Natural killer cell (primary cell): ENCODE results near the gene CCDC54. TPM values are rescaled to one million over a fixed set of nuclear protein-coding genes. Genes with fewer than 3 reads are reported as not detected.
"Not testable (repeated sequence)": the region's sequence is repeated elsewhere in the genome, so short reads cannot be mapped to it uniquely, and the experiment has no call there.

ENCODE experiments used
- ATAC-seq, 3 donors: fragments of 150-1000 bp in 2 of 3; fragments of 200-7000 bp in 1 of 3; cut with Tn5 transposase; 1 replicate in 1 of 3; 2 replicates in 2 of 3; pipeline ENCODE4 v1.10.0; 2021; ENCODE audit warnings: mild to moderate bottlenecking in 2 of 3, moderate library complexity in 2 of 3
- DNase-seq, 2 donors: peaks; one replicate each; pipeline versions ENCODE4 v3.0.0 to v3.0.0-alpha.2; 2013 to 2021; ENCODE audit warnings: mixed read lengths in 1 of 2
- H3K27ac ChIP-seq: one replicate; pipeline ENCODE4 v1.5.1; 2013; ENCODE audit warnings: mild to moderate bottlenecking, low read length
- H3K27me3 ChIP-seq: one replicate; pipeline ENCODE4 v1.6.1; 2013; ENCODE audit warnings: low read length; ENCODE audit not compliant: control insufficient read depth, insufficient read depth
- H3K36me3 ChIP-seq: one replicate; pipeline ENCODE4 v1.6.1; 2013; ENCODE audit warnings: low read length; ENCODE audit not compliant: control insufficient read depth, insufficient read depth
- H3K4me1 ChIP-seq: one replicate; pipeline ENCODE4 v1.6.1; 2013; ENCODE audit warnings: low read length; ENCODE audit not compliant: control insufficient read depth, insufficient read depth
- H3K4me3 ChIP-seq: one replicate; pipeline ENCODE4 v1.5.1; 2013; ENCODE audit warnings: low read length
- H3K9me3 ChIP-seq: one replicate; pipeline ENCODE4 v1.6.1; 2013; ENCODE audit warnings: low read length; ENCODE audit not compliant: control insufficient read depth, insufficient read depth
- H3K27ac Mint-ChIP-seq, 2 donors: one replicate each; pipeline ENCODE4 v1.8.0; 2022; ENCODE audit warnings: mild to moderate bottlenecking in 2 of 2, mixed read lengths in 2 of 2, moderate library complexity in 1 of 2
- H3K27me3 Mint-ChIP-seq, 2 donors: one replicate each; pipeline ENCODE4 v1.8.0; 2022; ENCODE audit warnings: low read depth in 2 of 2, mixed read lengths in 2 of 2
- H3K36me3 Mint-ChIP-seq: one replicate; pipeline ENCODE4 v1.8.0; 2022; ENCODE audit warnings: mixed read lengths
- H3K4me1 Mint-ChIP-seq, 2 donors: one replicate each; pipeline ENCODE4 v1.8.0; 2022; ENCODE audit warnings: mixed read lengths in 2 of 2
- H3K4me3 Mint-ChIP-seq: one replicate; pipeline ENCODE4 v1.8.0; 2022; ENCODE audit warnings: mild to moderate bottlenecking, moderate library complexity, mixed read lengths
- H3K9me3 Mint-ChIP-seq, 2 donors: one replicate each; pipeline ENCODE4 v1.8.0; 2022; ENCODE audit warnings: mixed read lengths in 2 of 2
- CTCF ChIP-seq: fragments of 200-600 bp; IDR thresholded peaks from one replicate; pipeline ENCODE4 v1.8.0; 2022; ENCODE audit warnings: antibody characterized with exemption
- WGBS: methylation state at CpG from one replicate; pipeline ENCODE4 v1.1.7; 2013; ENCODE audit warnings: missing lambda C conversion rate; ENCODE audit not compliant: insufficient coverage; 5-methylcytosine and 5-hydroxymethylcytosine counted together
- intact Hi-C: fragments of 100-400 bp; cut with micrococcal nuclease; formaldehyde crosslinking; loops from one replicate; pipeline ENCODE4 v1.14.2; 2022
- total RNA-seq, 4 donors: library from RNA; stranded (reverse); fragments of 120-200 nt in 1 of 4; gene quantifications; one replicate each; pipeline versions ENCODE4 v1.2.3 to v1.2.4, GENCODE V29; 2013 to 2022

The CCDC54 gene
- total RNA-seq: not detected
- not detected for total RNA-seq (2013)

GRCh38 chr3:107377151-107377550, at the start of gene CCDC54:
Gene CCDC54, plus strand, starts transcription at chr3:107377439. Its CDS starts 149 bp downstream, at chr3:107377588.
- Histone ChIP-seq H3K27ac (no peak within 1 kb of the TSS), H3K4me1 (no peaks in the 10 kb centered on the region), H3K9me3 (no peaks in the 10 kb centered on the region), H3K27me3 (no peaks in the 10 kb centered on the region), H3K36me3 (no peaks in the 10 kb centered on the region), H3K4me3 (no peak within 1 kb of the TSS)
- ATAC-seq: no peak
- no peaks in the 10 kb centered on the region for H3K9me3 Mint-ChIP-seq
- H3K27ac Mint-ChIP-seq: no peak within 1 kb of the TSS
- intact Hi-C loops: no loop called here
- H3K4me1 Mint-ChIP-seq: no peaks in the 10 kb centered on the region
- DNase-seq: no peak
- H3K4me3 Mint-ChIP-seq: no peak within 1 kb of the TSS
- TF ChIP-seq CTCF: no peak
- peaks cover 4 to 12% of the 10 kb centered on the region in 2 donors for H3K27me3 Mint-ChIP-seq
- no peaks in the 10 kb centered on the region for H3K36me3 Mint-ChIP-seq

DNA sequence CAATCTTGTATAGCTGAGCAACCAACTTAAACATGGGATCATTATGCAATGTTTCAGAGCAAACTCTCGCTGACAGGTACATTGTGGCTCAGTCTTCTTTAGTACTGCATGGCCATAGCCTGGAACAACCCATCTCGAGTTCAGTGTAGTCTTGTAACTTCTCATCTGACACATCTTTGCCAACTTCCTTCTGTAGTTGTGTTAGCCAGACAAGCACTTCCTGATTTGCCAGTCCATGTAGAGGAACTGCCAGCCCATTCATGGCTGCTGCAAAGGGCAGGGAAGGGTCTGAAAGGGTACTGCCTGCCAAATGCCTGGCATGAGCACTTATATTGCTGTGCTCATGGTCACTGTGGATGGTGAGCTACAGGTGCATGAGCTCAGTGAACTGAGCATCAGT, 49.2 kb upstream of the CCDC54 start:
- Histone ChIP-seq H3K4me1 (no peaks in the 10 kb centered on the region), H3K9me3 (no peaks in the 10 kb centered on the region), H3K4me3 (no peak overlapping the region), H3K36me3 (no peaks in the 10 kb centered on the region), H3K27ac (no peak overlapping the region), H3K27me3 (no peaks in the 10 kb centered on the region)
- H3K27me3 Mint-ChIP-seq: peaks cover 0 to 3% of the 10 kb centered on the region in 2 donors
- no peak overlapping the region for H3K27ac Mint-ChIP-seq
- no peaks in the 10 kb centered on the region for H3K9me3 Mint-ChIP-seq
- no peak overlapping the region for H3K4me3 Mint-ChIP-seq
- H3K36me3 Mint-ChIP-seq: no peaks in the 10 kb centered on the region
- no peak for TF ChIP-seq CTCF
- ATAC-seq: peak in 1 of 3 donors; percentile 37
- intact Hi-C loops: no loop called here
- 68% methylated on average over 2 of the region's 2 CpGs for WGBS
- DNase-seq: no peak
- H3K4me1 Mint-ChIP-seq: no peaks in the 10 kb centered on the region

DNA sequence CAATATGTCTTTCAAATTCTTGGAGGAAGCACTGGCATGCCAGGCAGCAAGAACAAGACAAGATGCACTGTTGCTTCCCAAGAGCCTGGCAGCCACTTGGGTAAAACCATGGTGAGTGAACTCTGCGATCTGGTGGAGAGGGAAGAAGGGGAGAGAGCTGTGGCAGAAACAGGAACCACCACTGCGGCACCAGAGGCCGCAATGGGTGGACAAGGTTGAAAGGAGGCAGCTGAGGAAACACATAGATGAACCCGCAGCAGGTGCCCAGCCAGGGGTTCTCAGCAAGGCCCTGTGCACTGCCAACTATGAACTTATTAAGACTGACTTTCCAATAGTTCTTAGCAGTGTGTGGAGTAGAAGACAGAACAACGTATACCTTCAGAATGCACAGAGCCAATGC, 48.2 kb upstream of the CCDC54 start:
- DNase-seq (no peak), ATAC-seq (no peak)
- Histone ChIP-seq H3K9me3 (no peaks in the 10 kb centered on the region), H3K27ac (no peak overlapping the region), H3K27me3 (no peaks in the 10 kb centered on the region), H3K4me1 (no peaks in the 10 kb centered on the region), H3K36me3 (no peaks in the 10 kb centered on the region), H3K4me3 (no peak overlapping the region)
- Mint-ChIP-seq H3K4me1 (no peaks in the 10 kb centered on the region), H3K36me3 (no peaks in the 10 kb centered on the region), H3K9me3 (no peaks in the 10 kb centered on the region), H3K4me3 (no peak overlapping the region), H3K27ac (no peak overlapping the region), H3K27me3 (peaks cover 0 to 3% of the 10 kb centered on the region in 2 donors)
- TF ChIP-seq CTCF: no peak
- intact Hi-C loops: no loop called here
- 90% methylated on average over 4 of the region's 5 CpGs for WGBS

DNA sequence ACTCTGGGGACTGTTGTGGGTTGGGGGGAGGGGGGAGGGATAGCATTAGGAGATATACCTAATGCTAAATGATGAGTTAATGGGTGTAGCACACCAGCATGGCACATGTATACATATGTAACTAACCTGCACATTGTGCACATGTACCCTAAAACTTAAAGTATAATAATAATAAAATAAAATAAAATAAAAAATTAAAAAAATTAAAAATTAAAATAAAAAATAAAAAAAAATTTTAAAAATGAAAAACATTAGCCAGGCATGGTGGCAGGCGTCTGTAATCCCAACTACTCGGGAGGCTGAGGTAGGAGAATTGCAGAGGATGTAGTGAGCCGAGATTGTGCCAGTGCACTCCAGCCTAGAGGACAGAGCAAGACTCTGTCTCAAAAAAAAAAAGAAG, 37.5 kb upstream of the CCDC54 start:
- not testable (repeated sequence) for ATAC-seq

More for the DNA sequence above, 37.5 kb upstream of the CCDC54 start:
- H3K9me3 Mint-ChIP-seq, H3K36me3 ChIP-seq, H3K36me3 Mint-ChIP-seq, H3K9me3 ChIP-seq, H3K4me3 ChIP-seq, H3K4me1 Mint-ChIP-seq, H3K27me3 Mint-ChIP-seq, H3K27ac ChIP-seq, DNase-seq, H3K27ac Mint-ChIP-seq, H3K4me1 ChIP-seq, intact Hi-C loops, H3K4me3 Mint-ChIP-seq, H3K27me3 ChIP-seq: not testable (repeated sequence)
- 98% methylated on average over 3 of the region's 3 CpGs for WGBS
